Transverse colon (tissue), 3 donors: ENCODE data around the gene TLR9.

ENCODE experiments used
- EP300 ChIP-seq: sonication (generic); formaldehyde crosslinking; IDR thresholded peaks from one replicate; pipeline ENCODE4 v1.6.1; 2017; ENCODE audit warnings: antibody characterized with exemption, low read depth
- POLR2A ChIP-seq: fragments of 450-650 bp; IDR thresholded peaks from one replicate; pipeline ENCODE4 v1.6.1; 2016; ENCODE audit warnings: antibody characterized with exemption, mild to moderate bottlenecking, moderate library complexity
- TF ChIP-seq, protein P1 (sequence below), 5 experiments: fragments of 200-600 bp in 3 of 5; fragments of 450-650 bp in 2 of 5; sonication (generic) in 3 of 5; IDR thresholded peaks; 1 replicate in 2 of 5; 2 replicates in 3 of 5; pipeline ENCODE4 v1.5.1; 2016 to 2017; ENCODE audit warnings: antibody characterized with exemption in 5 of 5, inconsistent platforms in 3 of 5, mild to moderate bottlenecking in 2 of 5, moderate library complexity in 1 of 5

DNA sequence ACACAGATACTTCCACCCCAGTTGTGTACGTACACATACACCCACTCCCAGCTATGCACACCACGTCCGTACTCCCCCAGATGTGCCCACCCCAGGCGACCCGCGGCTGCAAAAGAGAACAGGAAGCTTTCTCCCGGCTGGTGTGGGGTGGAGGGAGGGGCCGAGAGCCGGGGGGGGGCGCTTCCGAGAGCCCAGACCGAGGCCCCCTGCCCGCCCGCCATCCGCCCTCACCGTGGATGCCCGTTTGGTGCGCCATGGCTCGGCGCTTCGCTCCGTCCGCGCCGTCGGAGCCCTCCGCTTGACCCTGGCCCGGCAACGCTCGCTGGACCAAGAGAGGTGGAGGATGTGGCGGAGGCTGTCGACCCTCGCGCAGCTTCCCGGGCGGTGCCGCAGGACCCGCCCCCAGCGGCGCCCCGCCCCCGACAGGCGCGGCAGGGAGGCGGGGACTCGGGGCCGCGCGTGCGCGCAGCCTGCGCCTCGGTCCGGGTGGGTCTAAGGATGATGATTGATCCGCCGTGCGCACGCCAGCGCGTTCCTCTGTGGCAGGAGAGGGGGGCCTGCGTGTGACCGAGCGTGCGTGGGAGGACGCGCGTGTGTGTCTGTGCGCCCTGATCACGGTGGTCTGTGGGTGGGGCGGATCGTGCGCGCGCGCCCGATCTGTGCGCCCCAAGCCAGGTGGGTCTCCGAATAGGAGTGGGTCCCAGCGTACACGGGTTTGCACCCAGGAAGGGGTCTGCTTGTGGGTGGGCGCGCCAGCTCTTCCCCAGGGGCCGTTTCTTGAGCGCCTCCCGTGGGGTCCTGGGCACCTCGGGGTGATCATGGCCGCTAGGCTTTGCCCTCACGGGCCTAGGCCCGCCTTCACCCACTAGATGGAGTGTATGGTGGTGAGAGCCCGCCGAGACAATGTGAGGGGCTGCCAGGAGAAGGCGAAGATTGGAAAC is 13.6 kb upstream of the TLR9 start, which contains the start of gene TWF2:
- TF ChIP-seq, protein P1, sequence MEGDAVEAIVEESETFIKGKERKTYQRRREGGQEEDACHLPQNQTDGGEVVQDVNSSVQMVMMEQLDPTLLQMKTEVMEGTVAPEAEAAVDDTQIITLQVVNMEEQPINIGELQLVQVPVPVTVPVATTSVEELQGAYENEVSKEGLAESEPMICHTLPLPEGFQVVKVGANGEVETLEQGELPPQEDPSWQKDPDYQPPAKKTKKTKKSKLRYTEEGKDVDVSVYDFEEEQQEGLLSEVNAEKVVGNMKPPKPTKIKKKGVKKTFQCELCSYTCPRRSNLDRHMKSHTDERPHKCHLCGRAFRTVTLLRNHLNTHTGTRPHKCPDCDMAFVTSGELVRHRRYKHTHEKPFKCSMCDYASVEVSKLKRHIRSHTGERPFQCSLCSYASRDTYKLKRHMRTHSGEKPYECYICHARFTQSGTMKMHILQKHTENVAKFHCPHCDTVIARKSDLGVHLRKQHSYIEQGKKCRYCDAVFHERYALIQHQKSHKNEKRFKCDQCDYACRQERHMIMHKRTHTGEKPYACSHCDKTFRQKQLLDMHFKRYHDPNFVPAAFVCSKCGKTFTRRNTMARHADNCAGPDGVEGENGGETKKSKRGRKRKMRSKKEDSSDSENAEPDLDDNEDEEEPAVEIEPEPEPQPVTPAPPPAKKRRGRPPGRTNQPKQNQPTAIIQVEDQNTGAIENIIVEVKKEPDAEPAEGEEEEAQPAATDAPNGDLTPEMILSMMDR (IDR thresholded peaks at IDR 0.05): peak; percentile 33 to 71 (median 47)
- TF ChIP-seq EP300 (no peak), POLR2A (peak; percentile 56)
